ENCODE data around the gene P2RX1. TPM values are rescaled to one million over a fixed set of nuclear protein-coding genes. Genes with fewer than 3 reads are reported as not detected.

P2RX1 gene
- total RNA-seq, 1 donor from 2014 or later = 4.2 TPM

GRCh38 chr17:3928406-3928805 is 12.1 kb upstream of the P2RX1 start:
- no peak for TF ChIP-seq POLR2AphosphoS5 (IDR thresholded peaks at IDR 0.05; ENCODE audit: insufficient read depth in 1 of 2, low read depth in 1 of 2)
- no peak for TF ChIP-seq CTCF (IDR thresholded peaks at IDR 0.05)
- no peak for TF ChIP-seq POLR2A (IDR thresholded peaks at IDR 0.05)
- H3K4me1 ChIP-seq = no peaks in the 10 kb centered on the region
- no peak for DNase-seq (ENCODE audit: extremely low spot score in 2 of 2)
- H3K36me3 ChIP-seq = no peaks in the 10 kb centered on the region
- no peak overlapping the region for H3K4me3 ChIP-seq
- H3K9me3 ChIP-seq = no peaks in the 10 kb centered on the region
- no peak overlapping the region for H3K27ac ChIP-seq
- no peaks in the 10 kb centered on the region for H3K27me3 ChIP-seq
- intact Hi-C loops (cut with DNase I) = no loop called here

GRCh38 chr17:3927628-3928340 is 11.5 kb upstream of the P2RX1 start:
- peak overlapping the region; percentile 3 for H3K27ac ChIP-seq
- no peak for TF ChIP-seq CTCF (IDR thresholded peaks at IDR 0.05)
- no peak for TF ChIP-seq POLR2A (IDR thresholded peaks at IDR 0.05)
- TF ChIP-seq POLR2AphosphoS5 (IDR thresholded peaks at IDR 0.05; ENCODE audit: insufficient read depth in 1 of 2, low read depth in 1 of 2) = no peak
- no peaks in the 10 kb centered on the region for H3K36me3 ChIP-seq
- intact Hi-C loops (cut with DNase I) = no loop called here
- no peak overlapping the region for H3K4me3 ChIP-seq
- DNase-seq (ENCODE audit: extremely low spot score in 2 of 2) = no peak
- no peaks in the 10 kb centered on the region for H3K27me3 ChIP-seq
- H3K4me1 ChIP-seq = no peaks in the 10 kb centered on the region
- H3K9me3 ChIP-seq = no peaks in the 10 kb centered on the region

GRCh38 chr17:3926860-3927627 is 10.8 kb upstream of the P2RX1 start:
- intact Hi-C loops (cut with DNase I) = no loop called here
- H3K27ac ChIP-seq = peak overlapping the region; percentile 3

GRCh38 chr17:3925684-3926485 is 9.6 kb upstream of the P2RX1 start:
- H3K4me1 ChIP-seq = no peaks in the 10 kb centered on the region
- H3K36me3 ChIP-seq = no peaks in the 10 kb centered on the region
- no peaks in the 10 kb centered on the region for H3K27me3 ChIP-seq
- H3K9me3 ChIP-seq = no peaks in the 10 kb centered on the region
- no peak overlapping the region for H3K4me3 ChIP-seq
- no peak overlapping the region for H3K27ac ChIP-seq
- DNase-seq (ENCODE audit: extremely low spot score in 2 of 2) = no peak
- intact Hi-C loops (cut with DNase I) = no loop called here
- TF ChIP-seq CTCF (IDR thresholded peaks at IDR 0.05) (no peak), POLR2AphosphoS5 (IDR thresholded peaks at IDR 0.05; ENCODE audit: insufficient read depth in 1 of 2, low read depth in 1 of 2) (no peak), POLR2A (IDR thresholded peaks at IDR 0.05) (no peak)

More at GRCh38 chr17:3926860-3927627, 10.8 kb upstream of the P2RX1 start:
- Histone ChIP-seq H3K36me3 (no peaks in the 10 kb centered on the region), H3K4me3 (no peak overlapping the region), H3K4me1 (no peaks in the 10 kb centered on the region), H3K9me3 (no peaks in the 10 kb centered on the region), H3K27me3 (no peaks in the 10 kb centered on the region)
- no peak for DNase-seq (ENCODE audit: extremely low spot score in 2 of 2)
- TF ChIP-seq CTCF (IDR thresholded peaks at IDR 0.05) (no peak), POLR2AphosphoS5 (IDR thresholded peaks at IDR 0.05; ENCODE audit: insufficient read depth in 1 of 2, low read depth in 1 of 2) (no peak), POLR2A (IDR thresholded peaks at IDR 0.05) (no peak)

Measured in vagina (tissue), 2 donors.